Right renal pelvis (tissue), 4 donors: ENCODE data around the gene MRTFA. TPM values are rescaled to one million over a fixed set of nuclear protein-coding genes. Genes with fewer than 3 reads are reported as not detected.

ENCODE experiments used
- DNase-seq, 4 donors: peaks; one replicate each; pipeline ENCODE4 v3.0.0-alpha.2; 2013; ENCODE audit warnings: low read depth in 4 of 4, low spot score in 3 of 4, missing footprints in 1 of 4
- polyA plus RNA-seq, 4 donors: library from polyadenylated mRNA; unstranded; fragments of 120-200 nt; gene quantifications; one replicate each; pipeline ENCODE4 v1.2.1, GENCODE V29; 2013; ENCODE audit not compliant: insufficient read length in 4 of 4

The MRTFA gene
- polyA plus RNA-seq, 4 donors, result 21.9 to 31.0 (median 24.3) TPM

- no peak for DNase-seq
Measured at GRCh38 chr22:40478338-40479125, 158.0 kb downstream of the MRTFA start.

GRCh38 chr22:40477683-40478337 lies 158.7 kb downstream of the MRTFA start:
- DNase-seq, result no peak

- DNase-seq, result no peak
Measured at GRCh38 chr22:40476341-40476740, 160.2 kb downstream of the MRTFA start.

GRCh38 chr22:40473703-40474102 lies 162.8 kb downstream of the MRTFA start:
- DNase-seq, result no peak

- DNase-seq, result no peak
Measured at GRCh38 chr22:40472579-40472978, 163.9 kb downstream of the MRTFA start.

GRCh38 chr22:40472051-40472450 lies 164.5 kb downstream of the MRTFA start:
- DNase-seq, result no peak

GRCh38 chr22:40469181-40469580 lies 167.3 kb downstream of the MRTFA start:
- no peak for DNase-seq

GRCh38 chr22:40468616-40469015 lies 167.9 kb downstream of the MRTFA start:
- no peak for DNase-seq

- no peak for DNase-seq
Measured at GRCh38 chr22:40466976-40467375, 169.5 kb downstream of the MRTFA start.

- no peak for DNase-seq
Measured at GRCh38 chr22:40463683-40464082, 172.8 kb downstream of the MRTFA start.

- DNase-seq, result no peak
Measured at GRCh38 chr22:40463017-40463631, 173.4 kb downstream of the MRTFA start.

- no peak for DNase-seq
Measured at GRCh38 chr22:40462195-40462984, 174.1 kb downstream of the MRTFA start.

GRCh38 chr22:40453671-40454070 lies 182.8 kb downstream of the MRTFA start:
- no peak for DNase-seq

- peak in 2 of 4 donors; percentile 12 to 16 for DNase-seq
Measured at GRCh38 chr22:40452730-40453487, 183.6 kb downstream of the MRTFA start.

- DNase-seq, result no peak
Measured at GRCh38 chr22:40451210-40451609, 185.3 kb downstream of the MRTFA start.

GRCh38 chr22:40450616-40451015 lies 185.9 kb downstream of the MRTFA start:
- DNase-seq, result no peak

- no peak for DNase-seq
Measured at GRCh38 chr22:40449676-40450035, 186.9 kb downstream of the MRTFA start.

- no peak for DNase-seq
Measured at GRCh38 chr22:40446203-40446602, 190.3 kb downstream of the MRTFA start.

- no peak for DNase-seq
Measured at GRCh38 chr22:40444178-40444831, 192.2 kb downstream of the MRTFA start.

- DNase-seq, result no peak
Measured at GRCh38 chr22:40443732-40444131, 192.8 kb downstream of the MRTFA start.
